Erythroblast (primary cell): ENCODE results near the gene CNPY2.

Experiments
- GATA1 ChIP-seq: IDR thresholded peaks from 2 replicates; pipeline ENCODE4 v1.6.1; 2011; ENCODE audit warnings: low read depth, mild to moderate bottlenecking, control low read depth, low read length, moderate library complexity
- POLR2A ChIP-seq: IDR thresholded peaks from 2 replicates; pipeline ENCODE4 v1.6.1; 2011; ENCODE audit warnings: mild to moderate bottlenecking, low read length

DNA sequence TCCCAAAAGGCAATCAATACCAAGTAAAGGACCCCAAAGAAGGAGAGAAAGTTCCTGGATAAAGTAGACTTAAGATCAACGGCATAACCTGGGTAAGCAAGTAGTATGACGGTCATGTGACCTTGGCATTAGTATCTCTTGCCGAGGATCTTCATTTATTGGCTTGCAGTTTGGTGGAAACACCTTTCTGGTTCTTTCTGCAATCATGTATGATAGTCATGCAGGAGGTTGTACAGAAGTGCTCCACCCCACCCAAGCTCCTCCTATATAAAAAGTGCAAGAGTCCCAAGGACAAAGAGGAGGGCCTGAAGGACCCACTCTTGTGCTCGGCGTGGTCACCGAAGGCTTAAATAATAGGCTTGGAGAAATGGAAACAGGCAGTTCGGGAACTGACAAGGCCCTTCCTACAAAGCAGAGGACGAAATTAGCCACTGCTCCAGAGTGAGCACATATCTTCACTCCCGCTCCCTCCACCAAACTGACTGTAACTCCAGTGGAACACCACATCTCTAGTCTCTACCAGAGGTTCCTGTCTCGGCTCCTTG is 16.4 kb downstream of the CNPY2 start:
- no peak for TF ChIP-seq POLR2A
- TF ChIP-seq GATA1: no peak
